ENCODE results near the gene CALY. TPM values are rescaled to one million over a fixed set of nuclear protein-coding genes. Genes with fewer than 3 reads are reported as not detected.

CALY gene
- total and polyA plus RNA-seq, 7 donors: 0.05 TPM; not detected in 6

- 91 to 96% (median 93%) methylated on average over 9 to 13 of the region's 13 CpGs for WGBS, 3 donors
- H3K36me3 ChIP-seq (ENCODE audit: insufficient read depth in 1 of 2, low read depth in 1 of 2): peaks cover 4 to 82% of the 10 kb centered on the region in 2 donors
- no peaks in the 10 kb centered on the region for H3K27me3 ChIP-seq (ENCODE audit: insufficient read depth in 3 of 3, low read length in 2 of 3)
- ATAC-seq (no peak), DNase-seq (no peak)
- H3K4me1 ChIP-seq: no peaks in the 10 kb centered on the region
- H3K9me3 ChIP-seq: no peaks in the 10 kb centered on the region
- TF ChIP-seq CTCF (IDR thresholded peaks at IDR 0.05): no peak
- no peak overlapping the region for H3K27ac ChIP-seq
- intact Hi-C loops (cut with DNase I): no loop called here
- H3K4me3 ChIP-seq: no peak overlapping the region
Observed at GRCh38 chr10:133366751-133367150, 30.1 kb upstream of the CALY start.

- no peak overlapping the region for H3K27ac ChIP-seq
- 84 to 85% (median 85%) methylated on average over 17 of the region's 17 CpGs for WGBS, 3 donors
- ATAC-seq (no peak), DNase-seq (no peak)
- H3K36me3 ChIP-seq (ENCODE audit: insufficient read depth in 1 of 2, low read depth in 1 of 2): peaks cover 4 to 85% of the 10 kb centered on the region in 2 donors
- TF ChIP-seq CTCF (IDR thresholded peaks at IDR 0.05): no peak
- intact Hi-C loops (cut with DNase I): no loop called here
- H3K4me3 ChIP-seq: no peak overlapping the region
- no peaks in the 10 kb centered on the region for H3K27me3 ChIP-seq (ENCODE audit: insufficient read depth in 3 of 3, low read length in 2 of 3)
- no peaks in the 10 kb centered on the region for H3K4me1 ChIP-seq
- H3K9me3 ChIP-seq: no peaks in the 10 kb centered on the region
Observed at GRCh38 chr10:133366130-133366478, 29.4 kb upstream of the CALY start.

GRCh38 chr10:133365461-133366129 lies 28.9 kb upstream of the CALY start:
- 78 to 87% (median 79%) methylated on average over 13 of the region's 13 CpGs for WGBS, 3 donors
- intact Hi-C loops (cut with DNase I): no loop called here
- H3K27ac ChIP-seq: no peak overlapping the region
- H3K27me3 ChIP-seq (ENCODE audit: insufficient read depth in 3 of 3, low read length in 2 of 3): no peaks in the 10 kb centered on the region
- no peak for TF ChIP-seq CTCF (IDR thresholded peaks at IDR 0.05)
- DNase-seq (no peak), ATAC-seq (no peak)
- no peaks in the 10 kb centered on the region for H3K4me1 ChIP-seq
- no peak overlapping the region for H3K4me3 ChIP-seq
- peaks cover 4 to 83% of the 10 kb centered on the region in 2 donors for H3K36me3 ChIP-seq (ENCODE audit: insufficient read depth in 1 of 2, low read depth in 1 of 2)
- no peaks in the 10 kb centered on the region for H3K9me3 ChIP-seq

GRCh38 chr10:133364645-133365431 lies 28.1 kb upstream of the CALY start:
- H3K4me1 ChIP-seq: no peaks in the 10 kb centered on the region
- 70 to 71% (median 71%) methylated on average over 29 of the region's 29 CpGs for WGBS, 3 donors
- H3K9me3 ChIP-seq: no peaks in the 10 kb centered on the region
- no peak overlapping the region for H3K27ac ChIP-seq
- H3K36me3 ChIP-seq (ENCODE audit: insufficient read depth in 1 of 2, low read depth in 1 of 2): peaks cover 4 to 75% of the 10 kb centered on the region in 2 donors
- ATAC-seq: no peak
- intact Hi-C loops (cut with DNase I): no loop called here
- H3K4me3 ChIP-seq: no peak overlapping the region
- no peak for TF ChIP-seq CTCF (IDR thresholded peaks at IDR 0.05)
- DNase-seq: no peak
- H3K27me3 ChIP-seq (ENCODE audit: insufficient read depth in 3 of 3, low read length in 2 of 3): no peaks in the 10 kb centered on the region

Measured in psoas muscle (tissue), 8 donors.